Stomach (tissue), 9 donors: ENCODE results near the gene PUM2. TPM values are rescaled to one million over a fixed set of nuclear protein-coding genes. Genes with fewer than 3 reads are reported as not detected.
A peak's percentile ranks its signal among the peaks of the same experiment; 100 is the strongest.

Source experiments
- DNase-seq, 2 donors: peaks; one replicate each; pipeline versions ENCODE4 v3.0.0 to v3.0.0-alpha.2; 2013 to 2019
- H3K27ac ChIP-seq, 5 donors: fragments of 200-600 bp in 4 of 5; sonication (generic) in 4 of 5; one replicate each; pipeline ENCODE4 v1.5.1; 2013 to 2019; ENCODE audit warnings: mild to moderate bottlenecking in 1 of 5, moderate library complexity in 1 of 5
- H3K27me3 ChIP-seq, 3 donors: fragments of 200-600 bp; sonication (generic); one replicate each; pipeline ENCODE4 v1.5.1; 2017 to 2019; ENCODE audit warnings: mixed run types in 1 of 3
- H3K36me3 ChIP-seq, 4 donors: fragments of 200-600 bp; sonication (generic); 1 replicate in 3 of 4; 2 replicates in 1 of 4; pipeline ENCODE4 v1.5.1; 2016 to 2019
- H3K4me1 ChIP-seq, 4 donors: fragments of 200-600 bp; sonication (generic); one replicate each; pipeline ENCODE4 v1.5.1; 2016 to 2019
- H3K4me3 ChIP-seq, 4 donors: fragments of 200-600 bp; sonication (generic) in 3 of 4; one replicate each; pipeline ENCODE4 v1.5.1; 2016 to 2019; ENCODE audit warnings: mild to moderate bottlenecking in 1 of 4
- H3K9me3 ChIP-seq, 4 donors: fragments of 200-600 bp; sonication (generic); one replicate each; pipeline ENCODE4 v1.5.1; 2016 to 2019
- CTCF ChIP-seq, 7 experiments: fragments of 450-650 bp in 4 of 7; fragments of 200-600 bp in 3 of 7; sonication (generic) in 3 of 7; IDR thresholded peaks; one replicate each; pipeline ENCODE4 v1.5.1; 2016 to 2019; ENCODE audit warnings: antibody characterized with exemption in 7 of 7, control low read depth in 2 of 7, mild to moderate bottlenecking in 1 of 7
- EP300 ChIP-seq: sonication (generic); formaldehyde crosslinking; IDR thresholded peaks from one replicate; pipeline ENCODE4 v1.6.1; 2017; ENCODE audit warnings: antibody characterized with exemption
- POLR2A ChIP-seq, 4 donors: fragments of 450-650 bp; IDR thresholded peaks; one replicate each; pipeline ENCODE4 v1.6.1; 2016; ENCODE audit warnings: antibody characterized with exemption in 4 of 4, control low read depth in 2 of 4, mild to moderate bottlenecking in 1 of 4, moderate library complexity in 1 of 4
- POLR2AphosphoS5 ChIP-seq, 3 donors: sonication (generic); formaldehyde crosslinking; IDR thresholded peaks; one replicate each; pipeline ENCODE4 v1.6.1; 2016; ENCODE audit warnings: antibody characterized with exemption in 3 of 3
- WGBS, 5 donors: extraction: QIAGEN DNeasy Blood & Tissue Kit in 3 of 5; methylation state at CpG; one replicate each; pipeline versions ENCODE4 v1.1.5 to v1.1.7; 2013 to 2018; 5-methylcytosine and 5-hydroxymethylcytosine counted together
- intact Hi-C: fragments of 100-400 bp; cut with DNase I; formaldehyde crosslinking; loops from one replicate; pipeline ENCODE4 v1.15.1; 2023; ENCODE audit warnings: low total_unique reads
- polyA plus RNA-seq, 3 donors: library from polyadenylated mRNA; stranded (reverse); fragments of 200-250 nt; gene quantifications; one replicate each; pipeline ENCODE4 v1.2.3, GENCODE V29; 2013
- total RNA-seq, 5 donors: library from RNA; depleted of rRNA; stranded (reverse); fragments of >200 nt; gene quantifications; one replicate each; pipeline versions ENCODE4 v1.1.0 to v1.2.3, GENCODE V29; 2014 to 2016
- donor health status: healthy with polysubstance abuse.
- donor health status: Bipolar disorder and iron deficiency.
- donor health status: healthy.

The PUM2 gene
- total and polyA plus RNA-seq, 8 donors: 20.9 to 128 (median 39.7) TPM

- no peak overlapping the region for H3K4me3 ChIP-seq
- TF ChIP-seq POLR2A (IDR thresholded peaks at IDR 0.05) (no peak), POLR2AphosphoS5 (IDR thresholded peaks at IDR 0.05) (no peak), CTCF (IDR thresholded peaks at IDR 0.05) (no peak), EP300 (no peak)
- intact Hi-C loops: no loop called here
- WGBS, 5 donors: 29 to 53% (median 31%) methylated on average over 4 of the region's 4 CpGs
- H3K27me3 ChIP-seq: no peaks in the 10 kb centered on the region
- H3K9me3 ChIP-seq: no peaks in the 10 kb centered on the region
- peaks cover 35 to 59% (median 49%) of the 10 kb centered on the region in 4 donors for H3K4me1 ChIP-seq
- H3K27ac ChIP-seq: peak overlapping the region; percentile 92 to 97 (median 95)
- peak in 1 of 2 donors; percentile 47 for DNase-seq
- H3K36me3 ChIP-seq: no peaks in the 10 kb centered on the region
Observed at GRCh38 chr2:20352230-20352578, 1.6 kb upstream of the PUM2 start.

GRCh38 chr2:20351555-20352229 is 1.0 kb upstream of the PUM2 start:
- no peak for TF ChIP-seq POLR2AphosphoS5 (IDR thresholded peaks at IDR 0.05)
- no peak for TF ChIP-seq EP300
- H3K4me3 ChIP-seq: peak overlapping the region; percentile 76 to 87 (median 78)
- intact Hi-C loops: no loop called here
- peaks cover 40 to 64% (median 53%) of the 10 kb centered on the region in 4 donors for H3K4me1 ChIP-seq
- no peaks in the 10 kb centered on the region for H3K9me3 ChIP-seq
- WGBS, 5 donors: 9 to 19% (median 13%) methylated on average over 13 of the region's 13 CpGs
- no peaks in the 10 kb centered on the region for H3K27me3 ChIP-seq
- H3K36me3 ChIP-seq: no peaks in the 10 kb centered on the region
- peak; percentile 60 to 76 for DNase-seq
- peak overlapping the region; percentile 92 to 97 (median 95) for H3K27ac ChIP-seq

- Histone ChIP-seq H3K36me3 (no peaks in the 10 kb centered on the region), H3K4me1 (peaks cover 45 to 79% (median 63%) of the 10 kb centered on the region in 4 donors), H3K4me3 (peak overlapping the region; percentile 76 to 87 (median 78)), H3K9me3 (no peaks in the 10 kb centered on the region), H3K27ac (peak overlapping the region; percentile 95 to 98 (median 97)), H3K27me3 (no peaks in the 10 kb centered on the region)
- TF ChIP-seq POLR2AphosphoS5 (IDR thresholded peaks at IDR 0.05) (no peak), POLR2A (IDR thresholded peaks at IDR 0.05) (no peak), CTCF (IDR thresholded peaks at IDR 0.05) (no peak), EP300 (no peak)
- WGBS, 5 donors: 0 to 1% (median 0%) methylated on average over 25 to 67 of the region's 67 CpGs
- intact Hi-C loops: no loop called here
- DNase-seq: peak; percentile 37 to 87
Observed at GRCh38 chr2:20350041-20350712, 467 bp downstream of the PUM2 start.

GRCh38 chr2:20349513-20349921 is 1.1 kb downstream of the PUM2 start:
- TF ChIP-seq POLR2A (IDR thresholded peaks at IDR 0.05): no peak
- no peak for TF ChIP-seq CTCF (IDR thresholded peaks at IDR 0.05)
- TF ChIP-seq EP300: no peak
- no peak for TF ChIP-seq POLR2AphosphoS5 (IDR thresholded peaks at IDR 0.05)
- Histone ChIP-seq H3K4me3 (peak overlapping the region; percentile 76 to 87 (median 78)), H3K27ac (peak overlapping the region in 4 of 5 donors; percentile 95 to 97 (median 96)), H3K36me3 (no peaks in the 10 kb centered on the region), H3K9me3 (no peaks in the 10 kb centered on the region), H3K4me1 (peaks cover 45 to 86% (median 68%) of the 10 kb centered on the region in 4 donors), H3K27me3 (no peaks in the 10 kb centered on the region)
- WGBS, 5 donors: 1 to 3% (median 2%) methylated on average over 5 of the region's 5 CpGs
- intact Hi-C loops: no loop called here
- DNase-seq: no peak
